ENCODE measurements around the gene MEGF8. TPM values are rescaled to one million over a fixed set of nuclear protein-coding genes. Genes with fewer than 3 reads are reported as not detected.

The MEGF8 gene
- total and polyA plus RNA-seq, 2 of the 13 experiments (the other 11 are each of a cell fraction or from before 2014, with no cell fraction given) = 4.0 to 8.8 TPM

- TF ChIP-seq E2F1 (CRISPR knock-in tag; IDR thresholded peaks at IDR 0.05) (peak; percentile 90), EZH2 (conservative IDR thresholded peaks at IDR 0.05; ENCODE audit: low read depth, low read length) (no peak), KMT2A (CRISPR knock-in tag; IDR thresholded peaks at IDR 0.05) (no peak), ZNF513 (CRISPR knock-in tag; conservative IDR thresholded peaks at IDR 0.05) (no peak), AHR (CRISPR knock-in tag; IDR thresholded peaks at IDR 0.05) (no peak), MYPOP (CRISPR knock-in tag; IDR thresholded peaks at IDR 0.05) (no peak), BRCA1 (CRISPR knock-in tag; IDR thresholded peaks at IDR 0.05) (no peak), HES4 (CRISPR knock-in tag; IDR thresholded peaks at IDR 0.05; ENCODE audit: borderline replicate concordance) (0 out of 2 replicates have a peak, but pooled peaks have one; percentile 26), ZNF275 (CRISPR knock-in tag; IDR thresholded peaks at IDR 0.05; ENCODE audit: borderline replicate concordance) (peak; percentile 52; the same call in 1 of the 2 replicates), TFE3 (CRISPR knock-in tag; IDR thresholded peaks at IDR 0.05) (no peak), ONECUT2 (CRISPR knock-in tag; IDR thresholded peaks at IDR 0.05) (no peak), ZNF24 (IDR thresholded peaks at IDR 0.05) (no peak), SIX1 (CRISPR knock-in tag; IDR thresholded peaks at IDR 0.05; ENCODE audit: borderline replicate concordance) (no peak), HOXA3 (CRISPR knock-in tag; IDR thresholded peaks at IDR 0.05) (no peak; the same call in 1 of the 2 replicates), NFE2L2 (IDR thresholded peaks at IDR 0.05; ENCODE audit: low read length) (no peak), TERF1 (CRISPR knock-in tag; IDR thresholded peaks at IDR 0.05) (peak; percentile 68; the same call in 1 of the 2 replicates), ZC3H4 (CRISPR knock-in tag; IDR thresholded peaks at IDR 0.05; ENCODE audit: borderline replicate concordance) (no peak), MTA1 (CRISPR knock-in tag; IDR thresholded peaks at IDR 0.05; ENCODE audit: borderline replicate concordance) (peak; percentile 77; the same call in 1 of the 2 replicates), MLX (CRISPR knock-in tag; IDR thresholded peaks at IDR 0.05) (no peak), ZNF101 (CRISPR knock-in tag; IDR thresholded peaks at IDR 0.05; ENCODE audit: borderline replicate concordance, low read depth) (no peak)
Measured at GRCh38 chr19:42279902-42280814, 45.3 kb upstream of the MEGF8 start (continued).
